Suprapubic skin (tissue), 3 donors: ENCODE results near the gene ANKRD22.

Source experiments
- CTCF ChIP-seq, 2 donors: fragments of 200-600 bp in 1 of 2; fragments of 450-650 bp in 1 of 2; sonication (generic) in 1 of 2; IDR thresholded peaks; one replicate each; pipeline ENCODE4 v1.5.1; 2016 to 2019; ENCODE audit warnings: antibody characterized with exemption in 2 of 2, mild to moderate bottlenecking in 1 of 2, moderate library complexity in 1 of 2
- EP300 ChIP-seq: sonication (generic); formaldehyde crosslinking; IDR thresholded peaks from one replicate; pipeline ENCODE4 v1.6.1; 2017; ENCODE audit warnings: antibody characterized with exemption

DNA sequence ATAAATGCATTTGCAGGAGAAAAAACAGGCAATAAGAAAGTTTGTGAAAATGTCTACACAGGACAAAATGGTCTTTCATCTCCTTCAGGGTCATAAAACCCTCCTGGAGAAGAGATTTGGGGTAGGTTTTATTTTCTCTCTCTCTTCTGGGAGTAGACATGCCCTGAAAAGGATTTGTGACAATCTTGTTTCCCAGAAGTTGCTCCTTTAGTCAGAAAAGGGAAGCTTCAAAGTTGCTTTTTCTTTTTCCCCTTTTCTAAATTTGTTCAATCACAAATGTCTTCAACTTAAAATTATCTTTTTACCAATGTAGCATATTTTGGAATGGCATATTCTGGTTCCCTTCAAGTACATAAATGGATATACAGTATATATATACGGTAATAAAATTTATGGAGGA is 9.4 kb upstream of the ANKRD22 start:
- TF ChIP-seq CTCF (IDR thresholded peaks at IDR 0.05) = no peak
- no peak for TF ChIP-seq EP300
